ENCODE measurements around the gene TRIP13. TPM values are rescaled to one million over a fixed set of nuclear protein-coding genes. Genes with fewer than 3 reads are reported as not detected.

TRIP13 gene
- total RNA-seq, 1 donor from 2014 or later: 8.4 TPM

DNA sequence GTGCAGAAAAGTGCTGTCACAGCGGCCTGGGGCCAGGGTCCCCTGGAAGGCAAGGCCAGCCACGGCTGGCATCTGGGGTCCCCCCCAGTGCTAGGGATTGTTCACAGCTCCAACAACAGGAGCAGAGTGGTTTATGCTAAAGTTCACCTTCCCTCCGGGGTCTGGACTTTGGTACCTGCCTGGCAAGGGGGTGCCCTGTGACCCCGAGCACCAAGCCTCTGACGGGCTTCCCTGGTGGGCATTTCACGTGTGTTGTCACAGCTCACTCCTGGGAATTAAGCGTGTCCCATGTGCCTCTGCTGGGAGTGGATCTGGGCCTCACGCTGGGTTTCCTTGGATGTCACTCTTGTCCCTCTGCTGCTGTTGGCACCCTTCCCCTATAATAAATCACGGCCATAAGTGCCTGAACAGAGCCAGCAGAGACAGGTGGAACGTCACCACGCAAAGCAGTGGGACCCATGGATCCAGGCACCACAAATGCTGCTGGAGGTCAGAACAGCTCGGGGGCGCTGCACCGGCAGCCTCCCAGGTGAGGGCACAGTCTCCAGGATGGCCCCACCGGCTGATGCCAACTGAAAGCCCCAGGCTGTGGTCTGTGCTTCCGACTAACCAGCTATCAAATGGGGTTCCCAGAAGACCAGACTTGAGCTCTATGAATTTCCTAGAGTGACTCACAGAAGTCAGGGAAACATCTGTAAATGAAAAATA, 24.1 kb upstream of the TRIP13 start:
- Mint-ChIP-seq H3K27ac (ENCODE audit: unreplicated experiment) (no peak overlapping the region), H3K4me3 (ENCODE audit: unreplicated experiment) (peak overlapping the region; percentile 22), H3K36me3 (ENCODE audit: low read depth, unreplicated experiment) (peaks cover 54% of the 10 kb centered on the region), H3K9me3 (ENCODE audit: unreplicated experiment) (no peaks in the 10 kb centered on the region), H3K27me3 (ENCODE audit: unreplicated experiment) (peaks cover 7% of the 10 kb centered on the region), H3K4me1 (ENCODE audit: unreplicated experiment) (peaks cover 5% of the 10 kb centered on the region)
- TF ChIP-seq CTCF (IDR thresholded peaks at IDR 0.05; ENCODE audit: unreplicated experiment): no peak
- no peak for DNase-seq (ENCODE audit: low spot score)

DNA sequence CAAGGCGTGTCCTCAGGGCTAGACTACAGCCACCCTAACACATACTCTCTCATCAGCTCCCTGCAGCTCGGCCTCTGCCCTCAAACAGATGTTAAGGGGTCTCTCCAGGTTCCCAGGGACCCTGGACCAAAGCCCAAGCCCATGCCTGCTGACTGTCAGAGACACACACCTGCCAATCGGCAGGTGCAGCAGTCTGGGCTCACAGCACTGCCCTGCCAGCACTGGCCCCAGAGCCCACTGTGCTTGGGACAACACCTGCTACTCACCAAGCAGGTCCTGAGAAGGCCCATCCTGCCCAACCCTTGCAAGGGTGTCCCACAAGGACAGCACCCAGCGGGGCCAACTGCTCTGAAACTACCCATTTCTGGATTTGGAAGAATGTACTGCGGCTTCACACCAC, 21.7 kb upstream of the TRIP13 start:
- Mint-ChIP-seq H3K27me3 (ENCODE audit: unreplicated experiment) (peaks cover 6% of the 10 kb centered on the region), H3K27ac (ENCODE audit: unreplicated experiment) (no peak overlapping the region), H3K4me3 (ENCODE audit: unreplicated experiment) (peak overlapping the region; percentile 23), H3K9me3 (ENCODE audit: unreplicated experiment) (no peaks in the 10 kb centered on the region), H3K36me3 (ENCODE audit: low read depth, unreplicated experiment) (peaks cover 64% of the 10 kb centered on the region), H3K4me1 (ENCODE audit: unreplicated experiment) (peaks cover 5% of the 10 kb centered on the region)
- DNase-seq (ENCODE audit: low spot score): no peak
- TF ChIP-seq CTCF (IDR thresholded peaks at IDR 0.05; ENCODE audit: unreplicated experiment): no peak

- H3K36me3 Mint-ChIP-seq (ENCODE audit: low read depth, unreplicated experiment): peaks cover 61% of the 10 kb centered on the region
- H3K27me3 Mint-ChIP-seq (ENCODE audit: unreplicated experiment): peaks cover 5% of the 10 kb centered on the region
- H3K9me3 Mint-ChIP-seq (ENCODE audit: unreplicated experiment): no peaks in the 10 kb centered on the region
- no peak for DNase-seq (ENCODE audit: low spot score)
- H3K4me1 Mint-ChIP-seq (ENCODE audit: unreplicated experiment): peaks cover 5% of the 10 kb centered on the region
- H3K27ac Mint-ChIP-seq (ENCODE audit: unreplicated experiment): no peak overlapping the region
- TF ChIP-seq CTCF (IDR thresholded peaks at IDR 0.05; ENCODE audit: unreplicated experiment): no peak
- H3K4me3 Mint-ChIP-seq (ENCODE audit: unreplicated experiment): no peak overlapping the region
Measured at GRCh38 chr5:871596-872298, 20.9 kb upstream of the TRIP13 start.

DNA sequence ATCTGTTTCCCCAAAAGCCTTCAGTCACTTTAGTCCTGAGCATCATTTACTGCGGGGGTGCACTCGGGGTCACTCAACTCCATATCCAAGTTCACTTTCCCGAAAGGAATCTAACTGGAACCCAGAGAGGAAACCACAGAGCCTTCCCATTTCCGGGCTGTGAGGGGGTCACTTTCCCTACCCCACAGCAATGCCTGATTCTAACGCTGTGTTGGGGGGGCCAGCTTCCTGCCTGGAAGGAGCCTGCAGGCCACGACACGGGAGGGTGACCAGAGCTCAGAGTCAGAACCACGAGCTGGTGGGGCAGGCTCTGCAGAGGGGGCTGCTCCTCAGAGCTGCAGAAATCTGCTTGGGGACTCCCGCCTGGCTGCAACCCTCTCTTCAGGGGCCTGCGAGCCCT, 20.4 kb upstream of the TRIP13 start:
- H3K4me3 Mint-ChIP-seq (ENCODE audit: unreplicated experiment): no peak overlapping the region
- peaks cover 66% of the 10 kb centered on the region for H3K36me3 Mint-ChIP-seq (ENCODE audit: low read depth, unreplicated experiment)
- TF ChIP-seq CTCF (IDR thresholded peaks at IDR 0.05; ENCODE audit: unreplicated experiment): no peak
- no peak overlapping the region for H3K27ac Mint-ChIP-seq (ENCODE audit: unreplicated experiment)
- no peaks in the 10 kb centered on the region for H3K9me3 Mint-ChIP-seq (ENCODE audit: unreplicated experiment)
- H3K27me3 Mint-ChIP-seq (ENCODE audit: unreplicated experiment): peaks cover 5% of the 10 kb centered on the region
- peaks cover 5% of the 10 kb centered on the region for H3K4me1 Mint-ChIP-seq (ENCODE audit: unreplicated experiment)
- DNase-seq (ENCODE audit: low spot score): no peak

DNA sequence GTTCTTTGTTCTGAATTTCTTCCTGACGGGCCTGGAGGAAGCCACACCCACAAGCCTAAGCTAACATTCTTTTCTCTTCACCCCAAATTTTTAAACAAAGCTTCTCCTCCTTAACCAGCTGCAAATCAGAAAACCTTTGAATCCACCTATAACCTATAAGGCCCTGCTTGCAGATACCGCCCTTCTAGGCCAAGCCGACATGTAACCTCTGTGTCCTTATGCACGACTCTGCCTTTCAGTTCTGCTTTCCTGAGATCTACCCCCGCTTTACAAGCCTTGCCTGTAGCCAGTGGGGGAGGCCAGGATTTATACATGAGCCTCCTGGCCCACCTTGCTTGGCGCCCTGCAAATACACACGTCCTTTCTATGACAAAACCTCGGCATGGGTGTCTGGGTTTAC, 19.4 kb upstream of the TRIP13 start:
- H3K36me3 Mint-ChIP-seq (ENCODE audit: low read depth, unreplicated experiment): peaks cover 66% of the 10 kb centered on the region

More for the DNA sequence above, 19.4 kb upstream of the TRIP13 start:
- Mint-ChIP-seq H3K9me3 (ENCODE audit: unreplicated experiment) (no peaks in the 10 kb centered on the region), H3K4me3 (ENCODE audit: unreplicated experiment) (no peak overlapping the region), H3K27ac (ENCODE audit: unreplicated experiment) (peak overlapping the region; percentile 19), H3K27me3 (ENCODE audit: unreplicated experiment) (peaks cover 2% of the 10 kb centered on the region), H3K4me1 (ENCODE audit: unreplicated experiment) (peaks cover 5% of the 10 kb centered on the region)
- TF ChIP-seq CTCF (IDR thresholded peaks at IDR 0.05; ENCODE audit: unreplicated experiment): no peak
- DNase-seq (ENCODE audit: low spot score): no peak
